GM18508 (cell line): ENCODE data around the gene CACUL1.
"Not testable (repeated sequence)": the region's sequence is repeated elsewhere in the genome, so short reads cannot be mapped to it uniquely, and the experiment has no call there.

Experiments
- ATAC-seq: cut with Tn5 transposase; IDR thresholded peaks from one replicate; pipeline ENCODE4 v1.9.1; 2021; ENCODE audit warnings: moderate number of reproducible peaks; ENCODE audit not compliant: insufficient read depth, unreplicated experiment

Gene CACUL1

GRCh38 chr10:118662228-118663035 is 92.3 kb downstream of the CACUL1 start:
- ATAC-seq = no peak

- no peak for ATAC-seq
These were observed 96.0 kb downstream of the CACUL1 start for GRCh38 chr10:118658762-118659161.

GRCh38 chr10:118658168-118658567 is 96.6 kb downstream of the CACUL1 start:
- ATAC-seq = not testable (repeated sequence)

GRCh38 chr10:118645294-118645693 is 109.5 kb downstream of the CACUL1 start:
- ATAC-seq = not testable (repeated sequence)

- no peak for ATAC-seq
These were observed 112.5 kb downstream of the CACUL1 start for GRCh38 chr10:118642228-118642627.

GRCh38 chr10:118638680-118639079 is 116.1 kb downstream of the CACUL1 start:
- ATAC-seq = no peak

GRCh38 chr10:118635674-118636402 is 118.9 kb downstream of the CACUL1 start:
- ATAC-seq = no peak

- no peak for ATAC-seq
These were observed 121.0 kb downstream of the CACUL1 start for GRCh38 chr10:118633786-118634185.

- no peak for ATAC-seq
These were observed 125.6 kb downstream of the CACUL1 start for GRCh38 chr10:118629211-118629610.

GRCh38 chr10:118628397-118628796 is 126.4 kb downstream of the CACUL1 start:
- ATAC-seq = no peak

GRCh38 chr10:118626953-118627352 is 127.8 kb downstream of the CACUL1 start:
- no peak for ATAC-seq
